ENCODE measurements around the gene PDE4DIP.
A peak's percentile ranks its signal among the peaks of the same experiment; 100 is the strongest.
"Not testable (repeated sequence)": the region's sequence is repeated elsewhere in the genome, so short reads cannot be mapped to it uniquely, and the experiment has no call there.

PDE4DIP gene

DNA sequence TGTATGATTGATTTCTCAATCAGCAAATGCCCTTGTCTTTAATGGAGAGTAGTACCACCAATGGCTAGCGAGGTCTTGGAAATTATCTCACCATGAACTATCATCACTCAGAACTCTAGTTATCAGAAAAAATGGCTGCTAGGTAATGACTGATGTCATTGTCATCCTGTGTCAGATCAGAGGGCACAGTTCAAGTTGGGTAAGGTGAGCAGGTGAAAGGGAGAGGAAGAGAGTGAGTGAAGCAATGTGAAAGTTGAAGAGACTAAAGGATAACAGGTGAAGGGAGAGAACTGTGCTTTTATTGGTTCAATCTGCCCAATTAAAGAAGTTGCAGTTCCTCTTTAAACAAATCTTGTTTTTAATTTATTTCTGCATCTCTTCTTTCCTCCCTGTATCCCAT, 76.8 kb downstream of the PDE4DIP start:
- DNase-seq: not testable (repeated sequence)

- DNase-seq: not testable (repeated sequence)
Observed at GRCh38 chr1:148923798-148924197, 79.6 kb downstream of the PDE4DIP start.

DNA sequence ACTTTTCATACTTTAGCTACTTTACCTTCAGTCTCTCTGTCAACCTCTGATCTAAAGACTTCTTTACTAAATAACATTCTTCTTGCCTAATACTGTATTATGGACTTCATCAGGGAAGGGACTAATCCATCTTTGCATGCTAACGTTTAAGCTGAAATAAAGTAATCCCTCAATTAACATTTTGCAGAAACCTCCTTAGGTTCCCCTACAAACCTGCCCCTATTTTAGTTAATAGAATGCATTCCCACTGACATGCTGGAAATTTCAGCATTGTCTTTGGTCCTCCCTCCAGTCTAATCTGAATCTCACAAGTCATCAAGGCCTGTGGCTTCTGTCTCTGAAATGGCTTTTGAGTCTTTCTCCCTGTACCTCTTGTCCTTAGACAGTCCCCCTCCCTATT, 83.4 kb downstream of the PDE4DIP start:
- DNase-seq: not testable (repeated sequence)

GRCh38 chr1:148929253-148929652, 85.0 kb downstream of the PDE4DIP start:
- DNase-seq: peak; percentile 20

DNA sequence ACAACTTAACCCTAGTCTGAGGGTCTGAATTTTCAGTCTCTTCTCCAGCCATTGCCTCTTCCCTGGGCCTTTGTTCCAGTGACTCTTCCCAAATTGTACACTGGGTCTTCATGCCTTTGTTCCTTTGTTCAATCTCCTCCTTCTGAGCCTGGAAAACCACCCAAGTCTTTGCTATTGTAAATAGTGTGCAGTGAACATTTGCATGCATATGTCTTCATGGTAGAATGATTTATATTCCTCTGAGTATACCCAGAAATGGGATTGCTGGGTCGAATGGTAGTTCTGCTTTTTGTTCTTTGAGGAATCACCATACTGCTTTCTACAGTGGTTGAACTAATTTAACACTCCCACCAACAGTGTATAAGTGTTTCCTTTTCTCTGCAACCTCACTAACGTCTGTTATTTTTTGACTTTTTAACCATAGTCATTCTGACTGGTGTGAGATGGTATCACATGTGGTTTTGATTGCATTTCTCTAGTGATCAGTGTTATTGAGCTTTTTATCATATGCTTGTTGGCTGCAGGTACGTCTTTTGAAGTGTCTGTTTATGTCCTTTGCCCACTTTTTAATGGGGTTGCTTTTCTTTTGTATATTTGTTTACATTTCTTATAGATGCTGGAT, 91.3 kb downstream of the PDE4DIP start:
- DNase-seq: not testable (repeated sequence)

DNA sequence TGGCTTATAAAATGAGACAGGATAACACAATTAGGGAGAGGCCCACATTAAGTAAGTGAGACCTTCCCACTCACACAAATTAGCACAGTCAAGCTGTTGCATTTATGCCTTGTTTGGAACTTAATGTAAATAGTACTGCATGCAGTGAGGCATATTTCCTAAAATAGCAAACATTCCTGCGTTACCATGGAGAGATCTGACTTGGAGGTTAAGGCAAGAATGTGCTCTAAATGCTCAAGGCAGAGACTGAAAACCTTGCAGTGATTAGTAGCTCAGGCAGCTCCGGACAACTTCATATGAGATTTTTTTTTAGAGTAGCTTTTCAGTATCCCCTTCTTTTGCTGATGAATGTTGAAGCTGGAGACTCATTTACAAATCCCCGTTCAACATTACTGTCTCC, 98.7 kb downstream of the PDE4DIP start:
- not testable (repeated sequence) for DNase-seq

- not testable (repeated sequence) for DNase-seq
Observed at GRCh38 chr1:148945130-148945529, 100.9 kb downstream of the PDE4DIP start.

DNA sequence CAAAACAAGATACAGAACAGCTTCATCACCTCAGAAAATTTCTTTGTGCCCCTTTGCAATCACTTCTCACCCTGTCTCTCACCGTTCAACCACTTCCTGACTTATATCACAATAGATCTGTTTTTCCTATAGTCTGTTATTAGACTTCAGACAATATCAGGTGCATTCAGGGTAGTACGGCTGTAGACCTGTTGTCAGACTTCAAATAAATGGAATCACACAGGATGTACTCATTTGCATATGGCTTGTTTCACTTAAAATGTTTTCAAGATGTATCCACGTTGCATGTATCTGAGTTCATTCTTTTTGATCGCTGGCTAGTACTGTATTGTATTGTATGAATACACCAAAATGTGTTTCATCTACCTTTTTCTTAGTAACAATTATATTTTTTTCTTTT, 104.5 kb downstream of the PDE4DIP start:
- DNase-seq: not testable (repeated sequence)

DNA sequence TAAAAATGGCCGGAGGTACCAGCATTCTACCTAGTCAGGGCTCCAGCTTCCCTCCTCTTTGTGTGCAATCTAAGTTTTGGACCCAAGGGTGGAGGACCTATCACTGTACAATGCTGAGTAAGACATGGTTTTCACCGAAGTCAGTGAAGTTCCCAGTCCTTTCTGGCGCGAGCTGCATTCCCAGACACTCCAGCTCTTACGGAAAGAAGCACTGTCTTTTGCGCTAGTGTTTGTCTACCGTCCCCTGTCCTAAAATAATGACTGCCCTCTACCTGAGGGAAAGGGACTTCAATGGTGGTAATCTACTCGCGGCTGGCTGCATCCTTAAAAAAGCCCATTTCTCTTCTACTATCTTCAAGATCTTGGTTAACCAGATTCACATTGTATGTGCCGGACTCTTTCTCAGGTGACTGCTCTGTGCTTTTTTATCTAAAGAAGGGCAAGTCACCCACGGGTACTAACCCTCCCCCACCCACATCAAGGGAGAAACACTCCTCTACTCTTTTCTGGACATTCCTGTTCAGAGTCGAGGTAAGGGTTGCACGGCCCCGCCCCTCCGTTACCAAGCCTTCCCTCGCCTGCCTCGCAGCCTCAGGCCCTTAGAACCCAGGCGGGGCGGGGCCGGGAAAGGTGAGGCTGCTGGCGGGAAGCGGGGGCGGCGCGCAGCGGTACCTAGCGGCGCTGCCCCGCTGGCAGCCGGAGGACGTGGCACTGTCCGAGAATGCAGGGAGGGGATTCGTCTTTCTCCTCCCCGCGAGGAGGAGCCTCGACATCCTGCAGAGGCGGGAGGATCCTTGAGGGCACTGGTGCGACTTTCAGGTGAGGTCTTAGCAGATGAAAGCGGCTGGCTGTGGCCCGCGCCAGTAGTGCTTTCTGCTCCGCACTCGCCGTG, 107.4 kb downstream of the PDE4DIP start:
- peak; percentile 46 for DNase-seq

GRCh38 chr1:148952253-148952937, 108.2 kb downstream of the PDE4DIP start:
- not testable (repeated sequence) for DNase-seq

DNA sequence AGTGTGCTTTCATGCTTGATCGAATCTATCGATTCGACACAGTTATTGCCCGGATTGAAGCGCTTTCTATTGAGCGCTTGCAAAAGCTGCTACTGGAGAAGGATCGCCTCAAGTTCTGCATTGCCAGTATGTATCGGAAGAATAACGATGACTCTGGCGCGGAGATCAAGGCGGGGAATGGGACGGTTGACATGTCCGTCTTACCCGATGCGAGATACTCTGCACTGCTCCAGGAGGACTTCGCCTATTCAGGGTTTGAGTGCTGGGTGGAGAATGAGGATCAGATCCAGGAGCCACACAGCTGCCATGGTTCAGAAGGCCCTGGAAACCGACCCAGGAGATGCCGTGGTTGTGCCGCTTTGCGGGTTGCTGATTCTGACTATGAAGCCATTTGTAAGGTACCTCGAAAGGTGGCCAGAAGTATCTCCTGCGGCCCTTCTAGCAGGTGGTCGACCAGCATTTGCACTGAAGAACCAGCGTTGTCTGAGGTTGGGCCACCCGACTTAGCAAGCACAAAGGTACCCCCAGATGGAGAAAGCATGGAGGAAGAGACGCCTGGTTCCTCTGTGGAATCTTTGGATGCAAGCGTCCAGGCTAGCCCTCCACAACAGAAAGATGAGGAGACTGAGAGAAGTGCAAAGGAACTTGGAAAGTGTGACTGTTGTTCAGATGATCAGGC, 108.8 kb downstream of the PDE4DIP start:
- peak; percentile 2 for DNase-seq

DNA sequence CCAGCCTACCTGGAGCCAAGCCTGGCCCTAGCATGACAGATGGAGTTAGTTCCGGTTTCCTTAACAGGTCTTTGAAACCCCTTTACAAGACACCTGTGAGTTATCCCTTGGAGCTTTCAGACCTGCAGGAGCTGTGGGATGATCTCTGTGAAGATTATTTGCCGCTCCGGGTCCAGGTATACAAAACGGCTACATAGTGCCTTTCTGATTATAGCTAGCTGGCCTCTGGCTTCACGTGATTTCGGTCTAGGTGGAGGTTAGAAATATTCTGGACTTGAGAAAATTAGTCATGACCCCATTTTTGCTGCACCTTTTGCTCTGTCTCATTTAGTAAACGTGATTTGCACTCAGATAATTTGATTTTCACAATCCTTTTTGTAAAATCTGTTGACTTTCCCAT, 109.5 kb downstream of the PDE4DIP start:
- DNase-seq: not testable (repeated sequence)

GRCh38 chr1:148958343-148958742, 114.1 kb downstream of the PDE4DIP start:
- not testable (repeated sequence) for DNase-seq

- DNase-seq: not testable (repeated sequence)
Observed at GRCh38 chr1:148960212-148961000, 116.2 kb downstream of the PDE4DIP start.

DNA sequence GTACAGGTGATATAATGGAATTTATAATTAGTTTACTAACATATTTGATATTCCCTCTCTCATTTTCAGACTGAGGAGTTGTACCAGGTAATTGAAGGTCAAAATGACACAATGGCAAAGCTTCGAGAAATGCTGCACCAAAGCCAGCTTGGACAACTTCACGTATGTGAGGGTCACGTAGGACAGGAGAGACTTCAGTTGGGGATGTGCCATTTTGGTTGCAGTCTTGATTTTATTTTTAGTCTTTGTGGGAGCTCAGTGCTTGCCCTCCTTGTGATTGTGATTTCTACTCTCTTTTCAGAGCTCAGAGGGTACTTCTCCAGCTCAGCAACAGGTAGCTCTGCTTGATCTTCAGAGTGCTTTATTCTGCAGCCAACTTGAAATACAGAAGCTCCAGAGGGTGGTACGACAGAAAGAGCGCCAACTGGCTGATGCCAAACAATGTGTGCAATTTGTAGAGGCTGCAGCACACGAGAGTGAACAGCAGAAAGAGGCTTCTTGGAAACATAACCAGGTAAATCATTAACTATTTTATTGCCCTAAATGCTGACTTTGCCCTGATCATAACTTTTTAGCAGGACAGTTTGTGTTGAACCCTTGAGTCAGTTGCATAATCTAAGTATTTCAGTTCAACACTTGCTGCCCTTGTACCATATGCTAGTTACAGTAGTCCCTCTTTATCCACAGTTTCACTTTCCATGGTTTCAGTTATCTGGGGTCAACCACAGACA, 118.1 kb downstream of the PDE4DIP start:
- DNase-seq: not testable (repeated sequence)

- not testable (repeated sequence) for DNase-seq
Observed at GRCh38 chr1:148966084-148966483, 121.9 kb downstream of the PDE4DIP start.

GRCh38 chr1:148967580-148967979, 123.4 kb downstream of the PDE4DIP start:
- not testable (repeated sequence) for DNase-seq

DNA sequence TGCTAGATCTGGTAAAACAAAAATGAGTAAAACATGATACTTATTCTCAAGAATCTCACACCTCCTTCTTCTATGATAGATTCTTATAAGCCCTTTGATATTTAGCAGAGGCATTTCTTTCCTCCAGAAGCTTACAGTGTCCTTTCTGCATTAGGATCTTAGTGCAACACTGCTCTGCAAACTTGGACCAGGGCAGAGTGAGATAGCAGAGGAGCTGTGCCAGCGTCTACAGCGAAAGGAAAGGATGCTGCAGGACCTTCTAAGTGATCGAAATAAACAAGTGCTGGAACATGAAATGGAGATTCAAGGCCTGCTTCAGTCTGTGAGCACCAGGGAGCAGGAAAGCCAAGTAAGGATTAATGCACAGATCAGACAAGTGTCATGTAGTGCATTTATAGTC, 124.5 kb downstream of the PDE4DIP start:
- not testable (repeated sequence) for DNase-seq

- not testable (repeated sequence) for DNase-seq
Observed at GRCh38 chr1:148969126-148969525, 124.9 kb downstream of the PDE4DIP start.

DNA sequence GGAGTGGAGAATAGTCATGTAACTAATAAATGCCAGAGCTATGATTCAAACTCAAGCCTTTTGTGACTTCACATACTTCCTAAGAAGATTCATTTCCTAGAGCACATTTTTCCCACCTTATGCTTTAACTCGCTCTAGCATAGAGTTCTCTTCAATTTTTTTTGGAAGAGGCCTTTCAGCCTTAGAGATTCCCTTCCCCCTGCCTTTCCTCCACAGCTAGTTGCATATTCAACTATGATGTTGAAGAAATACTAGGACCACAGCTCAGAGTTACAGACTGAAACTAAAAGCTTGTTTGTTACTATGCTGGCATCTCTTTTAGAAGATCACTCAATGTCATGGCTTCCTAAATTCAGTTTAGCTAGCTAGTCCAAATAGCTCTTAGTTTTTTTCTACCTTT, 131.2 kb downstream of the PDE4DIP start:
- DNase-seq: peak; percentile 45

DNA sequence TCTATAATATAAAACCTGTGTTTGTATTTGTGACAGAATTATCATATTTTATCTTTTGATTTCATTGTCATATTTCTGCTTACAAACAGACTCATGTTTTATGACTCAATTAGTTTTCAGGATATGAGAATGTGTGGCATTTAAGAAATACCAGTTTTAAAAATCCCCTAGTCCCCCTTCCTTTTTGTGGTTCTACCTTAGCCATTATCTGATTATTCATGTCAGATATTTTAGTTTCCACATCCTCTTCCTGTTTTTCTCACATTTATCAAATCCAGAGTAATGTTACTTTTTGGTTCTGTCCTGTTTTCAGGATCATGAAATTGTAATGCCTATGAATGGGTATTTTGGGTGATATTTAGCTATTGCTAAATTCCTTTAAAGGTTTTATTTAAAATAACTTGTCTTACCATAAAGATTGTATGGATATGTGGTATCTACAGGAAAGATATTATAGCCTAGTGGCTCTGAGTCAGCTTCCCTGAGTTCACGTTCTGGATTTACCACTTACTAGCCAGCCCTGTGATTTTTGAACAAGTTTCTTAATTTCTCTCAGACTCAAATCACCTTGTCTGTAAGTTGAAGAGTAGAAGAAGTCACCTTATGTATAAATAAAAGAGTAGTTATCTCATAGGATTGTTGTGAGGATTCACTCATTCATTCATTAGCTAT, 131.8 kb downstream of the PDE4DIP start:
- peak; percentile 30 for DNase-seq

All from inflammatory macrophage treated with lipopolysaccharide for 4 hours (primary cell).